ENCODE data around the gene MISP. TPM values are rescaled to one million over a fixed set of nuclear protein-coding genes. Genes with fewer than 3 reads are reported as not detected.

Gene MISP
- total and polyA plus RNA-seq, 2 of the 8 experiments (the other 6 are each of a cell fraction or from before 2014, with no cell fraction given) = 0.43 to 0.45 TPM

DNA sequence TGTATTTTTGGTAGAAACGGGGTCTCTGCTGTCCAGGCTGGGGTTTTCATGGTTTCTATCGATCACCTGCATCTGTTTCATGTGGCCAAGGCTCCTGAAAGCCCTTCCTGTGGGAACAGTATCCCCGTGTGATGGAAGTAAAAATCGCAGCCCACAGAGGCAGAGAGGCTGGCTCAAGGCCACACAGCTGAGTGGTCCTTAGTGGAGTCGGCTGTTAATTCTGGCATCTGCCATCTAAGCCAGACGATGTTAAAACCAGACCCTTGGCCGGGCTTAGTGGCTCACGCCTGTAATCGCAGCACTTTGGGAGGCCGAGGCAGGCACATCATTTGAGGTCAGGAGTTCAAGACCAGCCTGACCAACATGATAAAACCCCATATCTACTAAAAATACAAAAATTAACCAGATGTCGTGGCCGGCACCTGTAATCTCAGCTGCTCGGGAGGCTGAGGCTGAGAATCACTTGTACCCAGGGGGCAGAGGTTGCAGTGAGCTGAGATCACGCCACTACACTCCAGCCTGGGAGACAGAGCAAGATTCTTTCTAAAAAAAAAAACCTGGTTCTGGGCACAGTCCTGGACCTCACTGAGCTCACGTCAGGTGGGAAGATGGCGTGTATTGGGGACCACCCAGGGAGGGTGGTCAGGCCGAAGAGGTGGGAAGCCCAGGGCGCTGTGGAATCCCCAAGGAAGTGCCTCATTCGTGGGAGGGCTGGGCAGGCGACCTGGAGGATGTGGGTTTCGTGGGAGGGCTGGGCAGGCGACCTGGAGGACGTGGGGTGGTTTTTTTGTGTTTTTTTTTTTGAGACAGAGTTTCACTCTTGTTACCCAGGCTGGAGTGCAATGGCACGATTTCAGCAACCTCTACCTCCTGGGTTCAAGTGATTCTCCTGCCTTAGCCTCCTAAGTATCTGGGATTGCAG is 18.5 kb upstream of the MISP start (continued):
- TF ChIP-seq CHD7 (IDR thresholded peaks at IDR 0.05; ENCODE audit: insufficient replicate concordance, low read length) (no peak), SIRT6 (IDR thresholded peaks at IDR 0.05; ENCODE audit: low read length) (no peak)
